Measurements from ENCODE around the gene RFLNA. TPM values are rescaled to one million over a fixed set of nuclear protein-coding genes. Genes with fewer than 3 reads are reported as not detected.
"Not testable (repeated sequence)": the region's sequence is repeated elsewhere in the genome, so short reads cannot be mapped to it uniquely, and the experiment has no call there.

The RFLNA gene
- polyA plus RNA-seq, 3 donors, result 5.6 to 6.3 (median 6.1) TPM

DNA sequence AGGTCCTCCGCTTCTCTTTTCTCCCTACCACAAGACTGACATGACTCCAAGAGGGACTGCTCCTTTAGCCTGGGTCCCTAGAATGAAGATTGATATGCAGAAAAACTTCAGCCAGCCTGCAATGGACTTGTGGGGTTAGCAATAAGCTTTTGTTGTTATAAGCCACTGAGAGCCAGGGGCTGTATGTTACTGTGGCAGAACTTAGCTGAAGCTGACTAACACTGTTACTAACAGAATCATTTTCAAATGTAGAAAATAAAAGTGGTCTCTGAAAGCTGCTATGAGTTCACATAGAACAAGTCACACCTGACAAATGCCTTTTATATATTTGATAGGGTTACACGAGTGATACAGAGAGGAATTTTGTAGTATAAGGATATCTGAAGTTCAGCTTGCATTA is 13.6 kb upstream of the RFLNA start:
- no peak for DNase-seq (ENCODE audit: low read depth in 3 of 3, low spot score in 2 of 3)

- DNase-seq (ENCODE audit: low read depth in 3 of 3, low spot score in 2 of 3), result no peak
Observed at GRCh38 chr12:124282287-124282686, 12.6 kb upstream of the RFLNA start.

DNA sequence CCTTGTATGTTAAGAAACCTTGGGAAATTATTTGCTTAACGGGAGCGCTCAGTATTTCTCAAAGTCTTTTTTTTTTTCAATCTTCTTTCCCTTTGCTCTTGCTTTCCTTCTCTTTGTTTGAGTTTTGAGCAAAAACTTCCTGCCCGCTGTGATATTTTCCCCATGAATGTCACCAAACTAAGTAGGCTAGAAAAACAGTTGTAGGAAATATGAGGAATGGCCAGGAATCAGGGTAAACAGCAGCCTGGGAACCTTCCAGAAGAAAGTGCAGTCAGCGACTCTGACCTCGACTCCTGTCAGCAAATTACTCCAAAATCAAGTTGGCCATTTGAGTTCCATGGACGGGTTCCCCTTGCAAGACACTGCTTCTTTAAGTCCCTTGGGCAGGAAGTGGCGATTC is 11.6 kb upstream of the RFLNA start:
- no peak for DNase-seq (ENCODE audit: low read depth in 3 of 3, low spot score in 2 of 3)

DNA sequence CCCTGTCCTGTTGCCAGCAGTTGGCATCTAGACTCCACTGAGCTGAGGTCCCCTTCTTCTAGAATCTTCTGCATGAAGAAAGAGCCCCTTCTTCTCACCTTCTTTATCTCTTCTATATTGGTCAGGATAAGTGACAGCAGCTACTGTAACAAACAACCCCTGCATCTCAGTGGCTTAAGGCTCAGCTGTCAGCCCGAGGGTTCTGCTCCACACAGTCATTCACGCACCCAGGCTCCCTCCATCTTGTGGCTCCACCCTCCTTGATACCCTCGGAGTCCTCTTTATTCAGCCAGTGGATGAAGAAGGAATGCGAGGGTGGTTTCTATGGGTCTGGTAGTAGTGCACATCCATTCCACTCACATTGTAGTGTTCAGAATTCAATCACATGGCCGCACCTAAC is 10.5 kb upstream of the RFLNA start:
- no peak for DNase-seq (ENCODE audit: low read depth in 3 of 3, low spot score in 2 of 3)

DNA sequence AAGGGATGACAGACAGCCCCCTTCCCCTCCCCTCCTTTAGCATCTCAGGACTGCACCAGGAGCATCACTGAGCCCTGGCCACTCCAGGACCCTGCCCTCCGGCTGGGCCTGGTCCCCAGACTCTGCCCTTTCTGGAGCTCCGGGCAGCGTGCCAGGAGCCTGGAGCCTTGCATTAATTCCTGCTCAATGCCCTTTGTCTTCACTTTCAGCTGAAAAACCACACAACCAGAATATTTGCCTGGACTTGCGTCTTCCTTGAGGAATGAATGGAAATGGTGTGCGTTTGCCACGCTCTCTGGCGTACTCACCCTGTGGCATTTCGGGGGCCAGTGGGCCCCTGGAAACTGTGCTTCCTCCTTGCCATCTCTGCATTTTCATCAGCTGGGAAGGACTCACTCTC is 8.5 kb upstream of the RFLNA start:
- DNase-seq (ENCODE audit: low read depth in 3 of 3, low spot score in 2 of 3), result no peak

DNA sequence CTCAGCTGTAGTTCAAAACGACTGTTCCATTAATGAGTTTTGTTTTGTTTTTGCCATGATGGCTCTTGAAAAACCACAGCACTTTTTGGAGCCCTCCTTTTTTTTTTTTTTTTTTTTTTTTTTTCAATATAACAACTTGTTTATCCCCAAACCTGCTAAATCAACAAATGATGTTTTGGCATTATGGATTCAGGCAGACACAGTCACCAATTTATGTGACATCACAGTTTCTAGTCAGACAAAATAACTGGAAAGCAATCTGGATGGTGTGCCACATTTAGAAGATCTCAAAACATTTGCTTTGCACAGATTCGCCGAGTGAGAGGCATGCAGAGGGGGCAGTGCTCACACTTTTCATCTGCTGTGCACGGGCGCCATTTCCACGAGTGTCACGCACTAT is 7.9 kb upstream of the RFLNA start:
- no peak for DNase-seq (ENCODE audit: low read depth in 3 of 3, low spot score in 2 of 3)

DNA sequence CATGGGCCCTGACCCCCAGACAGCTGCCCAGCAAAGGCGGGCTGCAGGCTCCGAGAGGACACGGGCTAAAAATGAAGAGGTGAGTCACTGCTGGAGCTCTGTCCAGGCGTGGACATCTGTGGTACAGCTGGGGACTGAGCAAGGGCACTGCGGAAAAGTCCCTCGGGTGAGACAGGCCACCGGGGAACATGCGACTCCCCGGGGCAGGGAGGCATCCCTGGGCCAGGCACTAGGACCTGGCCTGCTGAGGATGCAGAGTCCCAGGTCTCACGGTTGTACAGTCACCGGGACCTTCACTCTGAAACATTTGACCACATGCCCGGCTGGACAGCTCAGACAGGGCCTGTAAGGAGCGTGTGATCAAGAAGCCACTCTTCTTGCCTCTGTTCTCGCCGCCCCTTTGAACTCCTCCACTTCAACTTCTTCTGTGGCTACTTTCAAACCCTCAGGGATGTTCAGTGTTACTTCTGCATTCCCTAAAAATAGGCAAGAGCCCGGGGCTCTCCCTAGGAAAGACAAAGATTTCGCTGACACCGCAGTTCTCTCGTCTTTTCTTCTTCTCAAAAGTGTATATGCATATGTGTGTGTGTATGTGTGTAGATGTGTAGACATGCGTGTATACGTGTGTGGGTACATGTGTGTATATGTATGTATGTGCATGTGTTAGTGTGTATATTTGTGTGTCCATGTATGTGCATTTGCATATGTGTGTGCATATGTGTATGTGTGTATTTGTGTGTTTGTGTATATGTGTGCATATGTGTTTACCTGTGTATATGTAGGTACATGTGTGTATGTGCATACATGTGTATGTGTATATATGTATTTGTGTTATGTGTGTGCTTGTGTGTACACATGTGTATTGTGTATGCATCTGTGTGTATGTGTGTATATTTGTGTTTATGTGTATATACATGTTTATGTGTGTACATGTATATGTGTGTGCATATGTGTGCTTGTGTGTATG is 5.0 kb upstream of the RFLNA start:
- no peak for DNase-seq (ENCODE audit: low read depth in 3 of 3, low spot score in 2 of 3)

DNA sequence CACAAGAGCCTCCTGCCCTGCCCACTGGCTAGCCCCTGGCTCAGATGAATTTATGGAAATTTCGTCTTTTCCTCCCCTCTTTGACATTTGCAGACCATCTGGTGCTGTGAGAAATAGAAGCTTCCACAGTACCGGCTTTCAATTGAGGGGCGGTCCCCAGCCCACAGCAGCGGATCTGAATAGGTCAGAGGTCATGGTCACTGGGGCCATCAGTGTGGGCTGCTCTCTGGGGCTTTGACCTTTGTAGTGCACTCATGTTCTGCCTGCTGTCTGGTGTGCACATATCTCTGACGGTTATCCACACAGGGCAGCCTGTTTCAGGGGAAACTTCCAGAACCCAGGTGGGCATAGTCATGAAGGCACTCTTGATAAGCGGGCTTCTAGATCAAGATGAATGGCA is 2.5 kb upstream of the RFLNA start:
- no peak for DNase-seq (ENCODE audit: low read depth in 3 of 3, low spot score in 2 of 3)

- DNase-seq (ENCODE audit: low read depth in 3 of 3, low spot score in 2 of 3), result no peak
Observed at GRCh38 chr12:124293286-124294003, 1.4 kb upstream of the RFLNA start.

DNA sequence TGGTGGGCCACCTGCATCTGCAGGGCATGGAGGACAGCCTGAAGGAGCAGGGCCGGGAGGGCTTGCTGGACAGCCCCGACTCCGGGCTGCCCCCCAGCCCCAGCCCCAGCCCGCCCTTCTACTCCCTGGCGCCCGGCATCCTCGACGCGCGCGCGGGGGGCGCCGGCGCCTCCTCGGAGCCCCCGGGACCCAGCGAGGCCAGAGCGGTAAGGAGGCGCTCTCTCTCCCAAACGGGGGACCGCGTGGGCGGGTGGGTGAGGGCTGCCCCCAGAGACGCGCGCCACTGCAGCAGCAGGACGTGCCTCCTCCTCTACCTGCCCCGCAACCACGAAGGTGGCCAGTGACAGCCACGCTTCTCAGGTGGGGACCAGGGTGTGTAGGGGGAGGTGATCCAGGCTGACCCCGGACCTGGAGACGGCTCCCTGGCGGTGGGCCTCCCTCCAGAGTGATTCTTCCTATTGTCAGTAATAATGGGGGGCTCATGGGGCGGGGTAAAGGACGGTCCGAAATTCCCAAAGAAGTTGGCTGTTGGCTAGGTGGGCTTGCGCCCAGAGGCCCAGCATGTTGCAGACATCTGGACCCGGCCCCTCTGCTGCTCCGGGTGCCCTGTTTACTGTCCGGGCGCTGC is 652 bp downstream of the RFLNA start:
- DNase-seq (ENCODE audit: low read depth in 3 of 3, low spot score in 2 of 3), result no peak

DNA sequence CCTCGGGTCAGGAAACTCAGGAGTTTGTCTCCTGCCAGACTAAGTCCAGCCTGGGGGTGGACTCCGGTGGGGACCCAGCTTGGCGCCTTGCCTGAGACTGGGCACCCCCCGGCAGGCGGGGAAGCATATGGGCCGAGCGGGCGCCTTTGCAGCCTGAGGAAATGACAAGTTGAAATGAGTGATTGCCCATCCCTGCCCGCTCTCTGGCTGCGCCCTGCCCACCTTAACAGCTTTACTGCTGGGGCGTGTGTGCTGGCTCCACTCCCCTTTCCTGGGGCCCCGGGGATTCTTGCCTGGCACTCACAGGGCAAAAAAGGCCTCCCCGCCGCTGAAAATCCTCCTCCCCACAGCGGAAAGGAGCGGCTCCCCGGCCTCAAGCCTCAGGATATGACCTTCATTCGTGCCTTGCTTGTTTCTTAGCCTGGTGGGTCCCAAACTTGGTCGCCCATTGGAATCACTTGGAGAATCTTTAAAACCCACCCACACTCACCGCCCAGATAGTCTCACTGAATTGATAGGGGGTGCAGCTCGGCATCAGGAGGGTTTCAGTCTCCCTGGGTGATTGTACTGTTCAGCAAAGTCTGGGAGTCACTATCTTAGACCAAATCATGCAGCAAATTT is 1.5 kb downstream of the RFLNA start:
- no peak for DNase-seq (ENCODE audit: low read depth in 3 of 3, low spot score in 2 of 3)

DNA sequence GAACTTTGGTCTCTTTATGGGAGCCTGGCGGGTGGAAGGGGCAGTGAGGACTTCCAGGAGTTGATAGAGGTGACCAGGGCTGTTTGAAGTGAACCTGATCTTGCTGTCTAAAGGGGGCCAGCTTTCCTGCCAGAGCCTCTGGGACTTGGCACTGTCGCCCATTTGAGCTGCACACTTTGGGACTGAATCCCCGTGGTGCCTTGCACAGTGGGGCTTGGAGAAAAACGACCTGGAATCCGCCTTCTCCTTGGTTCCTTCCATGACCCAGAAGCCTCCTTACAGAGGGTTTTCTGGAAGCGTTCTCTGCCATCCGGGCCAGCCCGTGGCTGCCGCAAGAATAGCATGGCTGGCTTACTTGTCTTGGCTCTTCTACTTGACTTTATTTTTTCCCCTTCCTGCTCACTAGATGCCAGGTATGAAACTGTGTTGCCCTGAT is 2.0 kb downstream of the RFLNA start:
- DNase-seq (ENCODE audit: low read depth in 3 of 3, low spot score in 2 of 3), result no peak

DNA sequence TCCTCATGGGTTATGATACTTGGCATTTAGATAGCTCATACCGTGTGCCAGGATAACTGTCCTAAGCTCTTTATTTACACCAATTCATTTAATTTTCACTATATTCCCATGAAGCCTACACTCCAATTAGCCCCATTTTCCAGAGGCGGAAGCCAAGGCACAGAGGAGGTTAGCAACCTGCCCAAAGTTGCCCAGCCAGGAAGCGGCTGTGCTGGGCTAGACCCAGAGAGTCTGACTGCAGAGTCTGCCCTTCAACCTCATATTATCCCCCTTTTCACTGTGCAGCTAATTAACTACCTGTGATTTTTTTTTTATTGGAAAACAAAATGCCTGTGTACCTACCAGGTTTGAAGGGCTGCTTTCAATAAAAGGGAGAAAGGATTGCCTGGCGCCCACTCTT is 2.5 kb downstream of the RFLNA start:
- DNase-seq (ENCODE audit: low read depth in 3 of 3, low spot score in 2 of 3), result no peak

- DNase-seq (ENCODE audit: low read depth in 3 of 3, low spot score in 2 of 3), result no peak
Observed at GRCh38 chr12:124297856-124298255, 3.0 kb downstream of the RFLNA start.

DNA sequence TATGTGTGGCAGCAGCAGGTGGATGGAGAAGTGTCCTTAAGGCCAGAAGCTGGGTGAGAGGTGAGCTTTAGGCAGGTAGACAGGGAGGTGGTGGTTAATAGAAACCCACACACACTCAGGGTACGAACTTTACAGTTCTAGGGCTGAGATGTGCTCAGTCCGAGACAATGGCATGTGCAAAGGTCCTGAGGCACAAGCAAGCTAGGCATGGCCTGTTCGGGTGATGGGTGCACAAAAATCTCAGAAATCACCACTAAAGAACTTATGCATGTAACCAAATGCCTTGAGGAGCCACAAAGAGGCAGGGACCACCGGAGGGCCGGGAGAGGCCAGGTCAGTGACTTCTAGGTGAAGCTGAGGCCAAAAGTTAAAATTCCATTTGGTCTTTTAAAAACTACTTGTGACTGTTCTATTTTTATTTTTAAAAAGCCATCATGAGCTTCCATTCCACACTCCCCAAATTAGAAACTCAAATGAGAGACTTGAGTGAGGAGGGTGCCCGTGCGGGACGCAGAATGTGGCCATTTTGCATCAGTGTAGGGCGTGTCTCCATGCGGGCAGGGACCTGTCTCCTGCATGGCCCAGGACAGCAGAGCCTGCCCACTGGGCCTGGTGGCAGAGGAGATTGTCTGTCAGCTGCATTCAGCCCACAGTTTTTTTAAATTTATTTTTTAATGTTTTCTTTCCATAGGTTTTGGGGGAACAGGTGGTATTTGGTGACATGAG is 4.0 kb downstream of the RFLNA start:
- DNase-seq (ENCODE audit: low read depth in 3 of 3, low spot score in 2 of 3), result no peak

DNA sequence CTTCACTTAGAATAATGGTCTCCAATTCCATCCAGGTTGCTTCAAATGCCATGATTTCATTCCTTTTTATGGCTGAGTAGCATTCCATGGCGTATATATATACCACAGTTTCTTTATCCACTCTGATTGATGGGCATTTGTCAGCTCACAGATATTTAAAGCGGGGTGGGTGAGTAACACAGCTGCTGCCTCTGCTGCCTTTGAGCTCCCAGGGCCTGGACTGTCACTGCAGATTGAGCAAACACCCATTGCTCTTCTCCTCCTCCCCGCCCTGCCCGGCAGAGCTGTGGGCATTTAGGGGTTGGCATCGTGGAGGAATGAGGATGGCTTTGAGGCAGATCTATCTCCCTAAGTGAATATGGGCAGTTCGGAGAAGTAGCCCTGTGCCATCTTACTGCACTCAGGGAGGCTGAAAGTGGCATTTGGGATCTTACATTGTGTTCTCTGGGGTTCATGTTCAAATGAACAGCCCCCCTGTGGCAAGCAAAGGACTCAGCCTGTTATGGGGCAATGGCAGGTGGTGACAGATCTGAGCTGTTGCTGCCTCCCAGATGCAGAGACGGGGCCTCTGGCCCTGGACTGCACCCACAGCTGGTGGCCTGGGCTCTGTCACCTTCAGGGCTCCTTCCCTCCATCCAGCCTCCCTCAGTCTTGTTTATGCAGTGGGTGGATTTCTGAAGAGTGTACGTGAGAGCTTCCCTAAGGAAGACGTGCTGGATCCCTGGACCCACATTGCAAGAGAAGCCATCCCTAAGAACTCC is 4.9 kb downstream of the RFLNA start:
- DNase-seq (ENCODE audit: low read depth in 3 of 3, low spot score in 2 of 3), result no peak

- DNase-seq (ENCODE audit: low read depth in 3 of 3, low spot score in 2 of 3), result not testable (repeated sequence)
Observed at GRCh38 chr12:124300657-124301056, 5.8 kb downstream of the RFLNA start.

- no peak for DNase-seq (ENCODE audit: low read depth in 3 of 3, low spot score in 2 of 3)
Observed at GRCh38 chr12:124301084-124301654, 6.3 kb downstream of the RFLNA start.

DNA sequence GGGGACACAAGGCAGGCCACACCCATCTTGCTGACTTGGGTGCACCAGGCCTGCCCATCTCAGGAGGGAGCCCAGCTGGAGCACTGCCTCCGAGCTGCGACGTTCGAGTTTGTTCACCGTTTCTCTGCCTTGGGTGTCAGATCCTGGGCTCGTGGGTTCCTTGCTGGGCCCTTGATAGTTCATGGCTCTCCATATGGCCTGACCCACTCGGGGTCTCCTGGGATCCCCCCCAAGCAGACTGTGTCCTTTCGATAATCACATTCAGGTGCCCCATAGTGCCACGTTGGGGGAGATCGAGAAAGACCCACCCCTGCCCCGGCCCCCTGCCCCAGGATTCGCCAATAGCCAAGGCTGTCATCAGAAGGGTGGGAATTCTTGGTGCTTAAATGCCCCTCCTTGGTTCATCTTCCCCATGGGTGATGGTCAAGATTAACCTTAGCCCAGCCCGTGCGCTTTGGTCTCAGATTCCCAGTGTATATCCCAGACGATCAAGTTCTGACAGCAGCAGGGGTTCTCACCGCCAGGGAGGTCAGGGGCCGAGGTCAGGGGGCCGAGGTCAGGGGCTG is 7.4 kb downstream of the RFLNA start:
- no peak for DNase-seq (ENCODE audit: low read depth in 3 of 3, low spot score in 2 of 3)
